BE2C (cell line): ENCODE data around the gene NT5C.
A peak's percentile ranks its signal among the peaks of the same experiment; 100 is the strongest.

Experiments
- DNase-seq: peaks from one replicate; pipeline ENCODE4 v3.0.0-alpha.2; 2020
- H3K27me3 ChIP-seq: fragments of 250-450 bp; sonication (Bioruptor Pico); 2 replicates; pipeline ENCODE4 v1.5.1; 2020; ENCODE audit warnings: mild to moderate bottlenecking
- H3K36me3 ChIP-seq: fragments of 250-450 bp; sonication (Bioruptor Pico); 2 replicates; pipeline ENCODE4 v1.5.1; 2020; ENCODE audit warnings: mild to moderate bottlenecking
- H3K4me1 ChIP-seq: fragments of 250-450 bp; sonication (Bioruptor Pico); 2 replicates; pipeline ENCODE4 v1.5.1; 2020
- H3K4me3 ChIP-seq: 2 replicates; pipeline ENCODE4 v1.5.1; 2011; ENCODE audit warnings: low read depth, low read length
- H3K9me3 ChIP-seq: fragments of 250-450 bp; sonication (Bioruptor Pico); 2 replicates; pipeline ENCODE4 v1.5.1; 2020
- TF ChIP-seq, protein P1 (sequence below): IDR thresholded peaks from 2 replicates; pipeline ENCODE4 v1.5.1; 2012; ENCODE audit warnings: mild to moderate bottlenecking, low read depth, low read length

NT5C gene

GRCh38 chr17:75108193-75108592, 23.3 kb downstream of the NT5C start:
- no peaks in the 10 kb centered on the region for H3K36me3 ChIP-seq
- H3K9me3 ChIP-seq, result no peaks in the 10 kb centered on the region
- no peaks in the 10 kb centered on the region for H3K4me1 ChIP-seq
- no peaks in the 10 kb centered on the region for H3K27me3 ChIP-seq
- TF ChIP-seq, protein P1, sequence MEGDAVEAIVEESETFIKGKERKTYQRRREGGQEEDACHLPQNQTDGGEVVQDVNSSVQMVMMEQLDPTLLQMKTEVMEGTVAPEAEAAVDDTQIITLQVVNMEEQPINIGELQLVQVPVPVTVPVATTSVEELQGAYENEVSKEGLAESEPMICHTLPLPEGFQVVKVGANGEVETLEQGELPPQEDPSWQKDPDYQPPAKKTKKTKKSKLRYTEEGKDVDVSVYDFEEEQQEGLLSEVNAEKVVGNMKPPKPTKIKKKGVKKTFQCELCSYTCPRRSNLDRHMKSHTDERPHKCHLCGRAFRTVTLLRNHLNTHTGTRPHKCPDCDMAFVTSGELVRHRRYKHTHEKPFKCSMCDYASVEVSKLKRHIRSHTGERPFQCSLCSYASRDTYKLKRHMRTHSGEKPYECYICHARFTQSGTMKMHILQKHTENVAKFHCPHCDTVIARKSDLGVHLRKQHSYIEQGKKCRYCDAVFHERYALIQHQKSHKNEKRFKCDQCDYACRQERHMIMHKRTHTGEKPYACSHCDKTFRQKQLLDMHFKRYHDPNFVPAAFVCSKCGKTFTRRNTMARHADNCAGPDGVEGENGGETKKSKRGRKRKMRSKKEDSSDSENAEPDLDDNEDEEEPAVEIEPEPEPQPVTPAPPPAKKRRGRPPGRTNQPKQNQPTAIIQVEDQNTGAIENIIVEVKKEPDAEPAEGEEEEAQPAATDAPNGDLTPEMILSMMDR, result no peak
- DNase-seq, result no peak
- H3K4me3 ChIP-seq, result no peak overlapping the region

DNA sequence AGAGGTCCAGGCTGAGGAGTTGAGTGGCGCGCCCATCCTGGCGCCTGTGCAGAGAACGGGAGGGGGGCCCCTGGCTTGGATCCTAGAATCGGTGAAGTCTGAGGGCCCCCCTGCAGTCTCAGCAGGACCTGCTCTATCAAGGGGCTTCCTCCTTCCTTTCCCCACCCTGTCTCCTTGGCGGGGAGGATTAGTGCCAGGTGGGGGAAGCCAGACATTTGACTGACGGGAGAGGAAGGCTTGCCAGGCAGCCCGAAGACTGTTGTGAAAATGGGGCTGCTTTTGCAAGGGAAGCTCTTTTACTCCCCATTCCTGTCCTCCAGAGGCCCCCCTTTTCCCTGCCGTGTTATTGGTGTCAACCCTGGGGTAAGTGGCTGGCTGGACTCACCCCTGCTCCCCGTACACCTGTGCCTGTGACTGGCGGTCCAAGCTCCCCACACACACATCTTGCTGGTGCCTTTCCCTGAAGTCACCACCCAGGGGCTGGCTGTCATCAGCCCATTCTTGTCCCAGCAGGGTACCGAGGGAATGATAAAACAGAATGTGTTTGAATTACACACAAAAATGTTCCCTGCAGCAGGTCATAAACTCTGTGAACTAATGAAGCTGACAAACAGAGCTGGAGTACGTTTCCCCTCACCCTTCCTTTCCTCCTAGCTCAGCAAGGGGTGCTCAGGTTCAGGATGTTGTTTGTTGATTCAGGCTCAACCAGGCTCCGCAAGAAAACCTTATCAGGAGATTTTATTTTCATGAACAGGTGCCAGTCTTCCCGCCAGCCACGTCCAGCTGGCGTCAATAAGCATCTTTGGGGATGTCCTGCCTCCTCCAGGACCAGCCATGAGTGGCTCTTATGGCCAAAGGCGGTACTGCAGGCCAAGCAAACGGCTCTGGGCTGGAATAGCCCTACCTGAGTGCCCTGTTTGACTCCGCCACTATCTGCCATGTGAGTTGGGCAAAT, 26.1 kb downstream of the NT5C start:
- peak; percentile 76 for DNase-seq
- Histone ChIP-seq H3K4me3 (no peak overlapping the region), H3K4me1 (no peaks in the 10 kb centered on the region), H3K27me3 (no peaks in the 10 kb centered on the region), H3K9me3 (no peaks in the 10 kb centered on the region), H3K36me3 (no peaks in the 10 kb centered on the region)
- TF ChIP-seq, protein P1, result peak; percentile 80

GRCh38 chr17:75103601-75104554, 27.7 kb downstream of the NT5C start:
- TF ChIP-seq, protein P1, result no peak
- Histone ChIP-seq H3K9me3 (no peaks in the 10 kb centered on the region), H3K27me3 (no peaks in the 10 kb centered on the region), H3K4me3 (no peak overlapping the region), H3K36me3 (no peaks in the 10 kb centered on the region), H3K4me1 (no peaks in the 10 kb centered on the region)
- no peak for DNase-seq

GRCh38 chr17:75102385-75102821, 29.1 kb downstream of the NT5C start:
- TF ChIP-seq, protein P1, result no peak
- H3K4me1 ChIP-seq, result no peaks in the 10 kb centered on the region
- no peaks in the 10 kb centered on the region for H3K27me3 ChIP-seq
- H3K9me3 ChIP-seq, result no peaks in the 10 kb centered on the region
- no peak overlapping the region for H3K4me3 ChIP-seq
- no peaks in the 10 kb centered on the region for H3K36me3 ChIP-seq
- no peak for DNase-seq

GRCh38 chr17:75099881-75100595, 31.5 kb downstream of the NT5C start:
- Histone ChIP-seq H3K4me3 (no peak overlapping the region), H3K36me3 (no peaks in the 10 kb centered on the region), H3K9me3 (no peaks in the 10 kb centered on the region), H3K27me3 (no peaks in the 10 kb centered on the region), H3K4me1 (no peaks in the 10 kb centered on the region)
- no peak for DNase-seq
- TF ChIP-seq, protein P1, result no peak
